B cell (primary cell): Measurements from ENCODE around the gene CHAMP1. TPM values are rescaled to one million over a fixed set of nuclear protein-coding genes. Genes with fewer than 3 reads are reported as not detected.

Source experiments
- ATAC-seq: fragments of 200-7000 bp; cut with Tn5 transposase; one replicate; pipeline ENCODE4 v1.10.0; 2021; ENCODE audit warnings: low read depth, mild to moderate bottlenecking, moderate number of reproducible peaks, moderate library complexity
- CTCF ChIA-PET: fragments of 350-600 bp; sonication (Branson Sonifier 250); formaldehyde crosslinking; loops from one replicate; lab custom pipeline; 2021; ENCODE audit warnings: antibody characterized with exemption, inconsistent platforms; lab: Charles Lee
- POLR2A ChIA-PET: fragments of 350-600 bp; sonication (Branson Sonifier 250); formaldehyde crosslinking; loops from one replicate; lab custom pipeline; 2021; ENCODE audit warnings: antibody characterized with exemption; lab: Charles Lee
- DNase-seq: peaks from one replicate; pipeline ENCODE4 v3.0.0; 2013
- H2AFZ ChIP-seq: 2 replicates; pipeline ENCODE4 v1.6.1; 2012; ENCODE audit warnings: mild to moderate bottlenecking, low read depth, low read length; ENCODE audit not compliant: insufficient read depth, poor library complexity, severe bottlenecking
- H3K27ac ChIP-seq, 2 donors: 1 replicate in 1 of 2; 2 replicates in 1 of 2; pipeline ENCODE4 v1.5.1; 2012 to 2013; ENCODE audit warnings: low read length in 2 of 2, mild to moderate bottlenecking in 2 of 2, moderate library complexity in 1 of 2
- H3K27me3 ChIP-seq, 4 experiments: fragments of 200-600 bp in 1 of 4; sonication (generic) in 1 of 4; replicated peaks in 1 of 4; 1 replicate in 2 of 4; 2 replicates in 2 of 4; pipeline versions ENCODE4 v1.6.1 to v1.7.0; 2013 to 2016; ENCODE audit warnings: low read length in 3 of 4, mild to moderate bottlenecking in 2 of 4, mixed read lengths in 1 of 4, moderate library complexity in 1 of 4; ENCODE audit not compliant: insufficient read depth in 4 of 4, control insufficient read depth in 3 of 4; ENCODE audit errors: control extremely low read depth in 1 of 4
- H3K36me3 ChIP-seq, 2 experiments: replicated peaks in 1 of 2; 1 replicate in 1 of 2; 2 replicates in 1 of 2; pipeline versions ENCODE4 v1.6.1 to v1.7.1; 2013; ENCODE audit warnings: low read length in 1 of 2; ENCODE audit not compliant: insufficient read depth in 2 of 2, control insufficient read depth in 1 of 2; ENCODE audit errors: control extremely low read depth in 1 of 2, extremely low read depth in 1 of 2
- H3K4me1 ChIP-seq, 2 donors: fragments of 200-600 bp in 1 of 2; sonication (generic) in 1 of 2; 1 replicate in 1 of 2; 2 replicates in 1 of 2; pipeline versions ENCODE4 v1.5.1 to v1.6.1; 2013 to 2017; ENCODE audit warnings: low read length in 2 of 2; ENCODE audit not compliant: control insufficient read depth in 2 of 2, insufficient read depth in 2 of 2
- H3K4me2 ChIP-seq: replicated peaks from 2 replicates; pipeline ENCODE3; 2012; ENCODE audit warnings: mild to moderate bottlenecking, low read depth, low read length; ENCODE audit not compliant: poor library complexity, severe bottlenecking
- H3K4me3 ChIP-seq, 5 experiments: fragments of 200-600 bp in 1 of 5; sonication (generic) in 1 of 5; 1 replicate in 3 of 5; 2 replicates in 2 of 5; pipeline versions ENCODE4 v1.5.1 to v1.7.0; 2011 to 2016; ENCODE audit warnings: low read length in 4 of 5, mild to moderate bottlenecking in 4 of 5, low read depth in 2 of 5, control low read depth in 1 of 5, moderate library complexity in 1 of 5; ENCODE audit not compliant: insufficient read depth in 1 of 5; ENCODE audit errors: control extremely low read depth in 1 of 5, extremely low read depth in 1 of 5
- H3K79me2 ChIP-seq: fragments of 200-600 bp; sonication (generic); one replicate; pipeline ENCODE4 v1.6.0; 2016; ENCODE audit warnings: low read length; ENCODE audit not compliant: control insufficient read depth, insufficient read depth
- H3K9ac ChIP-seq: fragments of 200-600 bp; sonication (generic); 2 replicates; pipeline ENCODE4 v1.6.1; 2017; ENCODE audit warnings: mild to moderate bottlenecking, low read length, moderate library complexity
- H3K9me3 ChIP-seq, 3 donors: one replicate each; pipeline versions ENCODE4 v1.6.1 to v1.7.1; 2013; ENCODE audit warnings: low read length in 2 of 3; ENCODE audit not compliant: control insufficient read depth in 2 of 3, insufficient read depth in 1 of 3; ENCODE audit errors: control extremely low read depth in 1 of 3
- H4K20me1 ChIP-seq: 2 replicates; pipeline ENCODE4 v1.6.0; 2012; ENCODE audit warnings: mild to moderate bottlenecking, low read length; ENCODE audit not compliant: insufficient read depth, control insufficient read depth, poor library complexity, severe bottlenecking
- H3K27ac Mint-ChIP-seq: one replicate; pipeline ENCODE4 v1.8.0; 2021; ENCODE audit warnings: mixed read lengths
- H3K27me3 Mint-ChIP-seq: one replicate; pipeline ENCODE4 v1.8.0; 2021; ENCODE audit warnings: mixed read lengths
- H3K4me1 Mint-ChIP-seq: one replicate; pipeline ENCODE4 v1.8.0; 2021; ENCODE audit warnings: mixed read lengths
- H3K4me3 Mint-ChIP-seq: one replicate; pipeline ENCODE4 v1.8.0; 2021; ENCODE audit warnings: mixed read lengths
- H3K9me3 Mint-ChIP-seq: one replicate; pipeline ENCODE4 v1.8.0; 2022; ENCODE audit warnings: mixed read lengths; ENCODE audit not compliant: insufficient read depth
- EZH2 ChIP-seq: IDR thresholded peaks from 2 replicates; pipeline ENCODE4 v1.6.1; 2012; ENCODE audit warnings: borderline replicate concordance, low read depth, mild to moderate bottlenecking, moderate library complexity, low read length; ENCODE audit not compliant: insufficient read depth, poor library complexity, severe bottlenecking
- WGBS: methylation state at CpG from one replicate; pipeline ENCODE4 v1.1.5; 2013; ENCODE audit warnings: missing lambda C conversion rate; ENCODE audit not compliant: insufficient coverage; 5-methylcytosine and 5-hydroxymethylcytosine counted together
- intact Hi-C: fragments of 100-400 bp; cut with micrococcal nuclease; formaldehyde crosslinking; loops from one replicate; pipeline ENCODE4 v1.10.0; 2022
- polyA plus RNA-seq: library from polyadenylated mRNA; depleted of rRNA; stranded (reverse); fragments of >200 nt; gene quantifications from 2 replicates; pipeline ENCODE4 v1.2.3, GENCODE V29; 2012
- total RNA-seq, 2 donors: library from RNA; stranded (reverse); fragments of 120-200 nt in 1 of 2; gene quantifications; 1 replicate in 1 of 2; 2 replicates in 1 of 2; pipeline versions ENCODE4 v1.2.3 to v1.2.4, GENCODE V29; 2013 to 2022
- TF ChIP-seq, protein P1 (sequence below): fragments of 200-600 bp; IDR thresholded peaks from one replicate; pipeline ENCODE4 v1.8.0; 2022; ENCODE audit warnings: antibody characterized with exemption, mild to moderate bottlenecking

CHAMP1 gene
- total and polyA plus RNA-seq, 2 donors (not counting 1 experiment from before 2014, with no cell fraction given), result 14.5 to 34.7 TPM

DNA sequence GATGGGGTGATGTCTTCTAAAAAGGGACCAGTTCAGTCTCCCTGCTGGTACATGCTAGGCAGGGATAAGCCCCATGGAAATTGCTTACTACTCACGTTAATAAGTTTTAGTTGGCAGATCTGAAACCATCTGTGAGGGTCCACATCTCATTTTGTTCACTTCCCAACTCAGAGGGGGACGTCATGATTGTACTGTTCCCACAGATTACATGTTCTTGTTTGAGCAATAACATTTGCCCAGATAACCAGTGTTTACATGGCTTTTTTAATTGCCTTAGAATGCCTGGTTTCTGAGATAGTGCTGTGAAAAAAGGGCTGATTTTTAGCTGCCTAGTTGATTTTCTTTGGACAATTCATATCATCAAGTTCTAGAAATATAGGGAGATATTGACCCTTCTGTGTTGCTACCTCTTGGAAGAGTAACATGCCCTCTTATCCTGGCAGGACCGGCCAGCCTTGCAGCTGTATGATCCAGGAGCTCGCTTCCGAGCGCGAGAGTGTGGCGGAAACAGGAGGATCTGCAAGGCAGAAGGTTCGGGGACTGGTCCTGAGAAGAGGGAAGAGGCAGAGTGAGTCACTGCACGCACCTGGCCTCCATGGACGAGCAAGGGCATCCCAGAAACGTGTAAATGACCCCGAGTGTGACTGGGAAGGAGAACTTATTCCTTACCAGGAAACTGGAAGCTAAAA is 9.8 kb upstream of the CHAMP1 start:
- H3K79me2 ChIP-seq, result no peaks in the 10 kb centered on the region
- peaks cover 0 to 52% of the 10 kb centered on the region in 2 experiments for H3K36me3 ChIP-seq
- no peaks in the 10 kb centered on the region for H3K4me1 ChIP-seq
- H3K9me3 ChIP-seq, result no peaks in the 10 kb centered on the region
- POLR2A ChIA-PET, result no interaction called here
- Mint-ChIP-seq H3K27me3 (no peaks in the 10 kb centered on the region), H3K9me3 (no peaks in the 10 kb centered on the region), H3K27ac (no peak overlapping the region), H3K4me3 (no peak overlapping the region), H3K4me1 (no peaks in the 10 kb centered on the region)
- H3K4me3 ChIP-seq, result no peak overlapping the region
- intact Hi-C loops, result no loop called here
- H3K27me3 ChIP-seq, result no peaks in the 10 kb centered on the region
- H3K4me2 ChIP-seq, result no peak overlapping the region
- 100% methylated on average over 6 of the region's 13 CpGs for WGBS
- TF ChIP-seq EZH2, result no peak
- TF ChIP-seq, protein P1, sequence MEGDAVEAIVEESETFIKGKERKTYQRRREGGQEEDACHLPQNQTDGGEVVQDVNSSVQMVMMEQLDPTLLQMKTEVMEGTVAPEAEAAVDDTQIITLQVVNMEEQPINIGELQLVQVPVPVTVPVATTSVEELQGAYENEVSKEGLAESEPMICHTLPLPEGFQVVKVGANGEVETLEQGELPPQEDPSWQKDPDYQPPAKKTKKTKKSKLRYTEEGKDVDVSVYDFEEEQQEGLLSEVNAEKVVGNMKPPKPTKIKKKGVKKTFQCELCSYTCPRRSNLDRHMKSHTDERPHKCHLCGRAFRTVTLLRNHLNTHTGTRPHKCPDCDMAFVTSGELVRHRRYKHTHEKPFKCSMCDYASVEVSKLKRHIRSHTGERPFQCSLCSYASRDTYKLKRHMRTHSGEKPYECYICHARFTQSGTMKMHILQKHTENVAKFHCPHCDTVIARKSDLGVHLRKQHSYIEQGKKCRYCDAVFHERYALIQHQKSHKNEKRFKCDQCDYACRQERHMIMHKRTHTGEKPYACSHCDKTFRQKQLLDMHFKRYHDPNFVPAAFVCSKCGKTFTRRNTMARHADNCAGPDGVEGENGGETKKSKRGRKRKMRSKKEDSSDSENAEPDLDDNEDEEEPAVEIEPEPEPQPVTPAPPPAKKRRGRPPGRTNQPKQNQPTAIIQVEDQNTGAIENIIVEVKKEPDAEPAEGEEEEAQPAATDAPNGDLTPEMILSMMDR, result no peak
- DNase-seq, result no peak
- no peaks in the 10 kb centered on the region for H4K20me1 ChIP-seq
- ATAC-seq, result no peak
- no peak overlapping the region for H2AFZ ChIP-seq
- no peak overlapping the region for H3K9ac ChIP-seq
- CTCF ChIA-PET, result no interaction called here
- no peak overlapping the region for H3K27ac ChIP-seq

DNA sequence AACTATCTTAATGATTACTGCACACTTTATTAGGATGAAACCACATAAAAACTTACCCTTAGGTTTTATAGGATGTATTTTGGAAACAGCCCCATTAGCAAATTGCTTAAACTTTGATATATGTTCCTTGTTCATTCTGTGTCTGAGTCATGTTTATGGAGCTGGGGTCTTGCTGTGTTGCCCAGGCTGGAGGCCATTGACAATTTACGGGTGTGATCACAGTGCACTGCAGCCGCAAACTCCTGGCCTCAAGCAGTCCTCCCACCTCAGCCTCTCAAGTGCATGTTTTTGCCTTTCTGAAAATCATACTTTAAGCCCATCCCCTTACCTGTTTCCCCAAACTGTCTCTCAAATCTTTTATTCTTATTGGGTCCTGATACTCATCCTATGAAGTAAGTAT is 5.2 kb upstream of the CHAMP1 start:
- no peak for TF ChIP-seq EZH2
- TF ChIP-seq, protein P1, result no peak
- ATAC-seq (no peak), DNase-seq (no peak)
- H3K27ac Mint-ChIP-seq, result no peak overlapping the region
- ChIA-PET CTCF (no interaction called here), POLR2A (no interaction called here)
- peaks cover 13% of the 10 kb centered on the region for H3K79me2 ChIP-seq
- H3K4me2 ChIP-seq, result no peak overlapping the region
- H3K36me3 ChIP-seq, result peaks cover 0 to 15% of the 10 kb centered on the region in 2 experiments
- H2AFZ ChIP-seq, result no peak overlapping the region
- no peak overlapping the region for H3K4me3 ChIP-seq
- H3K9ac ChIP-seq, result no peak overlapping the region
- no peak overlapping the region for H3K27ac ChIP-seq
- H3K4me3 Mint-ChIP-seq, result no peak overlapping the region
- H3K4me1 ChIP-seq, result peaks cover 11 to 13% of the 10 kb centered on the region in 2 donors
- WGBS, result 100% methylated on average over 2 of the region's 2 CpGs
- no peaks in the 10 kb centered on the region for H3K27me3 Mint-ChIP-seq
- no peaks in the 10 kb centered on the region for H3K9me3 ChIP-seq
- H4K20me1 ChIP-seq, result no peaks in the 10 kb centered on the region
- H3K4me1 Mint-ChIP-seq, result peaks cover 18% of the 10 kb centered on the region
- no peaks in the 10 kb centered on the region for H3K27me3 ChIP-seq
- intact Hi-C loops, result no loop called here
- no peaks in the 10 kb centered on the region for H3K9me3 Mint-ChIP-seq
